GM12873 (cell line): ENCODE measurements around the gene LCN1.

ENCODE experiments used
- TF ChIP-seq, protein P1 (sequence below): IDR thresholded peaks from 2 replicates; pipeline ENCODE4 v1.5.1; 2012; ENCODE audit warnings: low read depth, mild to moderate bottlenecking, moderate library complexity, low read length, control low read depth; ENCODE audit not compliant: insufficient read depth; ENCODE audit errors: missing control alignments

The LCN1 gene

DNA sequence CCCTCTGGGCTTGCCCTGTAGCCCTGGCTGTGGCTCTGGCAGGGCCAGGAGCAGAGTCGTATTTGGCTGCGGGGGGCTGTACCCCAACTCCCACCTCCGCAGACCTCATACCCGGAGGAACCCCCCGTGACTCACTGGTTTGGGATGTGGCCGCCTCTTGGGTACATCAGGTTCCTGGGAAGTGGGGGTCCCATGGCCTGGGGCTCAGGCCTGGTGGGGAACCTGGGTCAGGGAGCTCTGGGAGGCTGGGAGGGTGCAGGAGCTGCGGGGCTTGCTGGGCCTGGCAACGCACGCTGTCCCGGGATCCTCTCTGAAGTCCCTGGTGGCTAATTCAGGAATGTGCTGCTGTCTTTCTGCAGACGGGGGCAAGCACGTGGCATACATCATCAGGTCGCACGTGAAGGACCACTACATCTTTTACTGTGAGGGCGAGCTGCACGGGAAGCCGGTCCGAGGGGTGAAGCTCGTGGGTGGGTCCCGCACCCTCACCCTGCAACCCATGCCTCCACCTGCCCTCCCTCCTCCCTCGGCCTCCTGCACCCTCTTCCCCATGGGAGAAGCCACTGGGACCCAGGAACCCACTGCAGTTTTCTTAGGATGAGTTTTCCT lies 2.4 kb downstream of the LCN1 start:
- TF ChIP-seq, protein P1, sequence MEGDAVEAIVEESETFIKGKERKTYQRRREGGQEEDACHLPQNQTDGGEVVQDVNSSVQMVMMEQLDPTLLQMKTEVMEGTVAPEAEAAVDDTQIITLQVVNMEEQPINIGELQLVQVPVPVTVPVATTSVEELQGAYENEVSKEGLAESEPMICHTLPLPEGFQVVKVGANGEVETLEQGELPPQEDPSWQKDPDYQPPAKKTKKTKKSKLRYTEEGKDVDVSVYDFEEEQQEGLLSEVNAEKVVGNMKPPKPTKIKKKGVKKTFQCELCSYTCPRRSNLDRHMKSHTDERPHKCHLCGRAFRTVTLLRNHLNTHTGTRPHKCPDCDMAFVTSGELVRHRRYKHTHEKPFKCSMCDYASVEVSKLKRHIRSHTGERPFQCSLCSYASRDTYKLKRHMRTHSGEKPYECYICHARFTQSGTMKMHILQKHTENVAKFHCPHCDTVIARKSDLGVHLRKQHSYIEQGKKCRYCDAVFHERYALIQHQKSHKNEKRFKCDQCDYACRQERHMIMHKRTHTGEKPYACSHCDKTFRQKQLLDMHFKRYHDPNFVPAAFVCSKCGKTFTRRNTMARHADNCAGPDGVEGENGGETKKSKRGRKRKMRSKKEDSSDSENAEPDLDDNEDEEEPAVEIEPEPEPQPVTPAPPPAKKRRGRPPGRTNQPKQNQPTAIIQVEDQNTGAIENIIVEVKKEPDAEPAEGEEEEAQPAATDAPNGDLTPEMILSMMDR, result no peak

DNA sequence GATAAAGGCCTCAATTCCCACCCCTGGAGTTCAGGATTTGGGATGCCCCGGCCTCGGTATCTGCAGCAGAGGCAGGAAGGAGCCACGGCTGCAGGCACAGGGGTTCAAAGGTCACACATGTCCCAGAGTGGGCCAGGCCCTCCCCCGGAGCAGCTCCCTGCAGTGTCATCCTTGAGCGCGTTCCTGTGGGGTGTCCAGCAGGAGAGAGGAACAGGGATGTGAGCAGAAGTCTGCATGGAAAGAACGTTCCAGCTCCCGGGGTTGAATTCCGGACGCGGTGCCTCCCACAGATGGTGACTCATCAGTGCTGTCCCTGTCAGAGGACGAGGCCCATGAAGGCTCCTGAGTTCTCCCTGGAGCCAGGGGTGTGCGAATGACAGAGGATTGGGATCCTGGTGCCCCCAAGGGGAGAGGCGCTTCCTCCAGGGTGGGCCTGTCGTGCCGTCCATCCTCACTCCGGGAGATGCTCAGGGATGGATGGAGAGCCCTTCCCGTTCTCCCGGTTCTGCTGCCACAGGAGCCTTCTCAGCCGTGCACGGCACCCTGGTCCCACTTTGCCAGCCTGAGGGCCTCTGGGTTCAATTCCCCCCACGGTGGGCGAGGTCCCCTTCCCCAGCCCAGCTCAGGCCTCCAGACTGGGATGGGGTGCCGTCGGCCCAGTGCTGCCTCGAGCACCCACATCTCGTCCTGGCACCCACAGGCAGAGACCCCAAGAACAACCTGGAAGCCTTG lies 3.1 kb downstream of the LCN1 start:
- TF ChIP-seq, protein P1, result no peak

DNA sequence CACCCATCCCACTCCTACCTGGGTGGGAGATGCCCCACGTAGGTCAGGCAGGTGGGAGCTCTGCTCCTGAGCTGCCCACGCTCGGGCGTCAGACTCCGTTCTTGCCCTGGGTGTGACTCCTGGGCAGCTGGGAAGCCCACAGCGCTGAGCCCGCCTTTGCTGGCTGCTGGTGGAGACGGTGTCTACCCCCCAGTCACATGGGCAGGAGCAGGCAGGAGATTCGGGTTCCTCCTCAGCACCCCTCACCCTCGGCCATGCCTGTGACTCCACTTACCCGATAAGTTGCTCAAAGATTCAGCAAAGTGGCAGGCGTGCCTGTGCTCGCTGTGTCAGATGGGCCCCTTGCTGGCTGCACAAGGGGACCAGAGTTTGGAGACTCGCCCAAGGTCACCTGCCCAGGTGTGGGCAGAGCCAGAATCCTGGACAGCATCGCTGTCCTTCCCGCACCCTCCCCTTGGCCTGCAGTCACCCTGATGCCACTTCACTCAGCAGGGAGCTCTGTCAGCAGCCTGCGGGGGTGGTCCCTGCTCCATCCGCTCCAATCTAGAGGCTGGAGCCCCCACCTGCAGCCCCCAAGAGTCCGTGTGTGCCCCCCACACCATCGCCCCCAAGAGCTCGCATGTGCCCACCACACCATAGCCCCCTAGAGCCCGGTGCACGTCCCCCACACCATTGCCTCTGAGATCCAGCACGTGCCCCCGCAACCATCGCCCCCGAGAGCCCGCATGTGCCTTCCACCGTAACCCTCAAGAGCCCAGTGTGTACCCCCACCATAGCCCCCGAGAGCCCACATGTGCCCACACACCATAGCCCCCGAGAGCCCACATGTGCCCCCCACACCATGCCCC lies 4.2 kb downstream of the LCN1 start:
- TF ChIP-seq, protein P1, result no peak

DNA sequence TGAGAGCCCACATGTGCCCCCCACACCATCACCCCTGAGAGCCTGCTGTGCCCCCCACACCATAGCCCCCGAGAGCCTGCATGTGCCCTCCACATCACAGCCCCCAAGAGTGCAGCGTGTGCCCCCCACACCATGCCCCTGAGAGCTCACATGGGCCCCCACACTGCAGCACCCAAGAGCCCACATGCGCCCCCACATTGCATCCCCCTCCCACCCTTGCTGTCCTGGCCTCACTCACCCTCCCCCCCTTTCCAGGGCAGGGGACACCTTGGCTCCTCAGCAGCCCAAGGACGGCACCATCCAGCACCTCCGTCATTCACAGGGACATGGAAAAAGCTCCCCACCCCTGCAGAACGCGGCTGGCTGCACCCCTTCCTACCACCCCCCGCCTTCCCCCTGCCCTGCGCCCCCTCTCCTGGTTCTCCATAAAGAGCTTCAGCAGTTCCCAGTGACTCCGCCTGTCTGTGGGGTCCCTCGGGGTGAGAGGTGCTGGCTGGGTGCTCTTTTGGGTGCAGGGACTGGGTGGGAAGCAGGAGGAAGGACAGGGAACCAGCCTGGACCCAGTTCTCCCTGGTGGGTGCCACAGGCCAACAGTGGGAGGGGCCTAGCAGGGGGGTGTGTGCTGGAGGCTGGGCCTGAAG lies 5.0 kb downstream of the LCN1 start:
- TF ChIP-seq, protein P1, result no peak

DNA sequence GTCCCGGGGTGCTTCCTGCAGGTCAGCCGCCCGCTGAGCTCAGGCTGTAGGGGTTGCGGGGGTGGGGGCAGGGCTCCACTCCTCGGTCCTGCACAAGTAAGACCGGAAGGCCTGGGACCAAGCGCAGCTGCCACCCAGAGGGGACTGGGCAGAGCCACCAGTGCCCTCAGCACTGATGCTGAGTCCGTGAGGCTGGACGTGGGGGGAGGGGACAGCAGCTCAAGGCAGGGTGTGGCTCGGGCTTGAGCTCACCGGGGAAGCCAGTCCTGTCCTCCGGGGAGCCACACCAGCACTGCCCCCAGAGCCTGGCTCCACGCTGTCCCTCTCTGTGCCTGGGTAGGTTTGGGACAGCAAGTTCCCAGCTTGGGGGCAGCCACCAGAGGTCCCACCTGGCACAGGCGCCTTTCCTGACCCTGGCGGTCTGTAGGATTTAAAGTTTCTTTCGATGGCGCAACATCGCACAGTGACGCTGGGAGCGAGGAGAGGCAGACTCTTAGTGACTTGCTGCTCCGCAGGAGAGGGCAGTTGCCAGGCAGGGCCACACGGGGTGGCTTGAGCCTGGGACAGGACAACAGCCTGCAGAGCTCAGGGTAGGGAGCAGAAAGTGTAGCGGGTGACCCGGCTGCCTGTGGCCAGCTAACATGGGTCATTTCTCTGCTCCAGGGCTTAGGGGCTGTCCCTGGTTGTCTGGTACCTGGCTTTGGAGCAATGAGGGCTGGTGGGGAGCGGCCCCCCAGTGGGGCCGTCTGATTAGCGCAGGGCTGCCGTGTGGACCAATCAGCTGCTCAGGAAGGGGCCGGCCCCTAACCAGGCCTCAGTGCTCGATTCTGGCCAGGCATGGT lies 5.7 kb downstream of the LCN1 start:
- TF ChIP-seq, protein P1, result no peak

DNA sequence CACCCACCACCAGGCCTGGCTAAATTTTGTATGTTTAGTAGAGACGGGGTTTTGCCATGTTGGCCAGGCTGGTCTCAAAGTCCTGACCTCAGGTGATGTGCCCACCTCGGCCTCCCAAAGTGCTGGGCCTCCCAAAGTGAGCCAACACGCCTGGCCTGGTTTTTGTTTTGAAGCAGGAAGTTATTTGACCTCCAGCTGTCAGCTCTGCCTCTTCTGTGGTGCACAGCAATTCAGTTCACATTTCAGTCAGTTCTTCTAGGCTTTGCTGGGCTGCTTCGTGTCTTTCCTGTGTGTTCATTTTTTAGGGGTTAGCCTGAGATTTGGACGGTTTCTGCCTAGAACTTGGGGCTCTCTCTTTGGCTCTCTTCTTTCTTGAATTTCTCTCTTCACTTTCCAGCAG lies 8.9 kb downstream of the LCN1 start:
- TF ChIP-seq, protein P1, result no peak
